Frontal cortex (tissue), 4 donors: Measurements from ENCODE around the gene GMDS. TPM values are rescaled to one million over a fixed set of nuclear protein-coding genes. Genes with fewer than 3 reads are reported as not detected.

Source experiments
- DNase-seq, 2 donors: peaks; one replicate each; pipeline ENCODE4 v3.0.0; 2012; ENCODE audit warnings: low spot score in 2 of 2
- FAIRE-seq: peaks from 2 replicates; lab custom pipeline; 2012; peaks lifted over from hg19 to GRCh38; lab: Jason Lieb, UNC
- total RNA-seq: library from RNA; depleted of rRNA; stranded (reverse); fragments of >200 nt; gene quantifications from one replicate; pipeline ENCODE4 v1.2.3, GENCODE V29; 2014
- donor health status: control.
- donor health status: control.
- donor health status: control.

Gene GMDS
- total RNA-seq, 1 donor from 2014 or later, result 5.3 TPM

DNA sequence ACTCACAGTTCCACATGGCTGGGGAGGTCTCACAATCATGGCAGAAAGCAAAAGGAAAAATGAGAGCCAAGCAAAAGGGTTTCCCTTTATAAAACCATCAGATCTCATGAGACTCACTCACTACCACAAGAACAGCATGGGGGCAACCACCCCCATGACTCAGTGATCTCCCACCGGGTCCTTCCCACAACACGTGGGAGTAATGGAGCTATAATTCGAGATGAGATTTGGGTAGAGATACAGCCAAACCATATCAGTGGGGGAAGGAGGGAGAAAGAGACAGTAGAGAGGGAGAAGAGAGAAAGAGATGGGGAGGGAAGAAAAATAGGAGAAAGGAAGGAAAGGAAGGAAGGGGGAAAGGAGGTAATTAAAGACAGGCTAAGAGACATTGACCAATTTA lies 30.1 kb downstream of the GMDS start:
- no peak for FAIRE-seq
- no peak for DNase-seq

DNA sequence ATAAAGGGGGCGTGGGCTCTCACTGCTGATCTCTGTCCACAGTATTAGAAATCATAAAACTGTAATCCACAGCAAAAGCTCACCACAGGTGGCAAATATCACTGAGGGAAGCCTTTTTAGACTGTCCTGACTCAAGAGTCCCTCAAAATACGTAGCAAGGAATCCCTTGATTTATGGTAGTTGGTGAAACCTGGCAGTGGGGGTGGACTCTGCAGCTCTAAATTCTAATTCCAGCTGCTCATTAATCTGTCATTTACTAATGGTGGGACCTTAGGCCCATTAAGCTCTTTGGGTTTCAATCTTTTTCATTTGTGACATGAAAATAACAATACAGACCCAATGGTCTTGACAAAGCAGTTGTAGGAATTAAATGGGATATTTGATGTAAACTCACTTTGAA lies 32.3 kb downstream of the GMDS start:
- FAIRE-seq (no peak), DNase-seq (no peak)

DNA sequence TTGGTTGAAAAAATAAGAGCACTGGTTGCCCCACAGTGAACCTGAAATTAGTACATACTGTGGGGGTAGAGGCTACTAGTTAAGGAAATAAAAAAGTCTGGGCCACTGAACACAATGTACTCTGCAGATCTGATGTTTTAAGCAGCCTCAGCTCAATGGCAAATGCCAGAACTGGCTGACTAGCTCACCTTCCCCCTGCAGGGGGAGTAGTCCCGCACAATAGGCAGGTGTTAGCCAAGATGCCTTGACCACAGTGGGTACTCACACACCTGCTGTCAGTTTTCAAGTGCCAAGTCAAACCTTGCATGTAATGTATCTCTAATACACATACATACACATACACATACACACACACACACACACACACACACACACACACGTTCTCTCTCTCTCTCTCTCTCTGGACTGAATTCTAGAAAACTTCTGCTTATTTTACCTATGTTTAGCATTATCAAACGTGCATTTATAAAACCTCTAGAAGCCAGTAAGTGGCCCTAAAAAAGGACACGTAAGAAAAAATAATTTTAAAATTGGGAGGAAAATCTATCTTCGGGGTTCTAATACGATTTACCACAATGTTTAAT lies 36.1 kb downstream of the GMDS start:
- FAIRE-seq, result no peak
- DNase-seq, result no peak

DNA sequence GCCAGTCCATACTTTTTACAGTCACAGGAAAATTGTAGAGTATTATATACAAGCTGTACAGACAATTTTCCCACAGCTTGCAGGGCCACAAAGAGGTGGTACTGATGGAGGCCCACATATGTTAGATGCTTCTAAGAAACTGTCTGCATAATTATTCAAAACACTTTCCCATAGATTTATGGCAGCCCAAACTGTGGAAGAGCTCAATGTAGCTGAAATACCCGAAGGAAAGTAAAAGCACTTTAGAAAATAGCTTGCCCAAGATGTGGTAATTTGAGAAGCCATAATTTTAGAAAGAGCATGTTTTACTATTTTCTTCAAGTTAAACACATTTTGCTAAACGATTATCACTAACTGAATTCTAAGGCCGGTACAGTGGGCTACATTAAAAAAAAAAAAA lies 36.9 kb downstream of the GMDS start:
- DNase-seq (no peak), FAIRE-seq (no peak)

- DNase-seq (no peak), FAIRE-seq (no peak)
These were observed 40.0 kb downstream of the GMDS start for GRCh38 chr6:2205396-2205795.

DNA sequence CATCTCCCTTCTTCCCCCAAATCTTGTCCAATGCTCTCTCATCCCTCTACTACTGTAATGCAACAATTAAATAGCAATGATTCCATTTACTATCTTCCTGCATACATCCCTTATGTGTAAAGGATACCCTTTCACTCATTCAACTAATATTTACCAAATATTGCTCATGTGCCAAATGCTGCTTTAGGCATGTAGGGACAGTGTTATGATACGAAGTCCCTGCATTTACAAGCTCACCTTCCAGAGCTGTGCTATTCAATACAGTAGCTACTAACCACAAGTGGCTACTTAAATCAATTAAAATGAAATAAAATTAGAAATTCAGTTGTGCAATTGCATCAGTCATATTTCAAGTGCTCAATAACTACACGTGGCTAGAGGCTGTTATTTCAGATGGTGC lies 41.1 kb downstream of the GMDS start:
- DNase-seq, result no peak
- FAIRE-seq, result no peak

DNA sequence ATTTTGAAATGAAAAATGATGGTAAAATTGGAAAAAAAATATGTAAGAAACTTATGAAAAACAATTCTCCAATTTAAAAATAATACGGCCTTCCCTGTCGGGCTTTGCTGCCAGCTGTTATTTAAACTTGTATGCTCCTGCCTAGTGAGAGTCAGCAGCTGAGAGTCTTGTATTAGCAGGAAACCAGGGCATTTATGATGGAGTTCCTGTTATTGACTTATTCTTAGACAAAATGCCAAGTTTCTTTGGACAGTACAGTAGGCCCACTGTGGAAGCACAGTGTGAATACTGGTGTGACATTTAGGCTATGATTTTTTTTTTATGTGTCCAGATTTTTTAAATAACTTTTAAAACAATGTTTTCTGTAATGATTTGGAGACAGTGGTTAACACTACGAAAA lies 42.1 kb downstream of the GMDS start:
- no peak for DNase-seq
- no peak for FAIRE-seq

GRCh38 chr6:2197984-2198383 lies 47.4 kb downstream of the GMDS start:
- FAIRE-seq (no peak), DNase-seq (no peak)

- DNase-seq (no peak), FAIRE-seq (no peak)
These were observed 48.2 kb downstream of the GMDS start for GRCh38 chr6:2197177-2197671.

- FAIRE-seq, result peak; percentile 33
- peak in 1 of 2 donors; percentile 28 for DNase-seq
These were observed 49.2 kb downstream of the GMDS start for GRCh38 chr6:2196079-2196679.

DNA sequence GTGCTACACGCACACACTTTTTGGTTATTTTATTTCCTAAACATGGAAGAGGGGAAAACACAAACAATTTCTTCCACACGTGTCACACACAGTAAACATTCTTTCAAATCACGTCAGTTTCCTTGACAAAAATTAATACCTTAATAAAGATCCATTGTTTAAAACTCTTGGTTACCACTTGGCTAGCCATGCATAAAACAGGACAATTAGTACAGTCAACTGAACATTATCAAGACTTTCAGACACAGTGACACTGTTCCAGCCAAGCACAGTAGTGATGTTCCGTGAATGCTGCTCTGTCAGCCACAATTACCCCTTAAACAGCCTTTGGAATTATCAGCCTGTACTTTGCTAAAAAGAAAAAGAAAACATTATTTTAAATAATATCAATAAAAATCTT lies 50.8 kb downstream of the GMDS start:
- no peak for FAIRE-seq
- no peak for DNase-seq

DNA sequence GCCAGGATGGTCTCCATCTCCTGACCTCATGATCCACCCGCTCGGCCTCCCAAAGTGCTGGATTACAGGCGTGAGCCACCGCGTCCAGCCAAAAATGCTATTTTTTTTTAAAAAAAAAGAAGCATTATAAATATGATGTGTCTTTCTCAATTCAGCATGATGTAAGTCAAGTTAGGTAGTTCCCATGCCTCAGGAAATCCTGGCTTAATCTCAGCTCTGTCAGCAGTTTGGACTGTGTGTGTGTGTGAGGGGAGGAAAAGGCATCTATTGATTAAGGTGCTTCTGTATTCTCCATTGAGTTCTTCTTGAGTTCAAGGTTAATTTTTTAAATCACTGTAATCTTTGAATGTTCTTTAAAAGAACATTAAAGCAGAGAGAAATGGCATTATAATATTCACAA lies 51.5 kb downstream of the GMDS start:
- FAIRE-seq (no peak), DNase-seq (no peak)

DNA sequence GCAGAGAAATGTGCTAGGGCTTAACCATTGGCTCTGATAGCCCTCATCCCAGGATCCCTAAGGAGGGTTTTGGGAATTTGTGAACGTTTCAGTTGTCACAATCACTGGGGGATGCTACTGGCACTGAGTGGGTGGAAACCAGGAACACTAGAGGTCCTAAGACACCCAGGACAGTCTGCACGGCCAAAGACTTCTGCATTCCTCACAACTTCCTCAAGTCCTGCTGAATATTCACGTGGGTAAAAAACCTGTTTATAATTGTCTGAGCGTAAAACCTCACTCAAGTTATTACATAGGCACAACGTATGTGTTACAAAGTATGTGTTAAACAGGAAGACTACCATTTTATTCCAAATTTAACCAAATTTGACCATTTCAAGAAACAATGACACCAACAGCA lies 52.4 kb downstream of the GMDS start:
- FAIRE-seq (no peak), DNase-seq (no peak)

DNA sequence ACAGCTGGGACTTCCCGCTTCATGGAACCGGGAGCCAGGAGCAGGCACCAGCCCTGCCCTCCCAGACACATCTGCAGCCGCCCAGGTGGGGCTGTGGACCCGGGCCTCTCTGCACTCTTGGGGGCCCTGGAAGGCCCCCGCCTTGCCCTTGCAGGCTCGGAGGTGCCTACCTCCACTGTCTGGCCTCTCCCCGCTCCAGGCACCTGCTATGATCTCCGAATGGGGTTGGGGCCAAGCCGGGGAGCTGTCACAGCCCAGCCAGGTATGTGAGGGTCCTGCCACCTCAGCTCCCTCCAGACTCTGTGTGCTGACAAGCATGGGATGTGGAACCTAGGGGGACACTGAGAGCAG lies 54.0 kb downstream of the GMDS start:
- FAIRE-seq (no peak), DNase-seq (no peak)

DNA sequence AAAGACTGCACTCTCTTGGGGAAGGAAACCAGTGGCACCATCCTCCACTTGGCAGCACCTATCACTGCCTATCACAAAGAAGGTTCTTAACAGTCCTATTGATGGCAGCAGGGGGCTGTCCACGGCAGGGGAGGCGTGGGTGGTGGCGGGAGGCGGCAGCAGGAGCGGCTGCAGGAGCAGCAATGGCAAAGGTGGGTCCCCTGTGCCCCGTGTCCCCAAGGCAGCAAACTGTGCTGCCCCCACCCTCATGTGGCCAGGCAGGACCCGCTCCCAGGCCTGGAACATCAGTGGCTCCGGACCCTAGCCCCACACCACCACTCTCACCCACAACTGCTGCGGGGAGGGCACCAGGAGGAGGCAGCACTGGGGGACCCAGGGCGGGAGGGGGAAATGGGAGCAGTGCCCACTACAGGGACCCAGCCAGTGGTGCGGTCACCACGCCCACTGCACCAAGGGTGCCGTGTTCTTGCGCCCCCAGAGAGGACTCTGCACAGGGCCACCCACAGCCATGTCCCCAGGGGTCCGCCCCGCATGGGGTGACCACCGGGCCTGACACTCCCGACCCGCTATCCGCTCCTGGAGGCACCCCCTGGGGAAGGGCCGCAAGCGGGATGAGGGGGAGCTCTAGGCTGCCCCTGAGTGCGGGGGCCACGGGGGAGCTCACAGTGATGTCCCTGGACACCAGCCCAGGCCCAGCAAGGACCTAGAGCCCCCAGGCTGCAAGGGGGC lies 54.6 kb downstream of the GMDS start:
- no peak for DNase-seq
- no peak for FAIRE-seq

DNA sequence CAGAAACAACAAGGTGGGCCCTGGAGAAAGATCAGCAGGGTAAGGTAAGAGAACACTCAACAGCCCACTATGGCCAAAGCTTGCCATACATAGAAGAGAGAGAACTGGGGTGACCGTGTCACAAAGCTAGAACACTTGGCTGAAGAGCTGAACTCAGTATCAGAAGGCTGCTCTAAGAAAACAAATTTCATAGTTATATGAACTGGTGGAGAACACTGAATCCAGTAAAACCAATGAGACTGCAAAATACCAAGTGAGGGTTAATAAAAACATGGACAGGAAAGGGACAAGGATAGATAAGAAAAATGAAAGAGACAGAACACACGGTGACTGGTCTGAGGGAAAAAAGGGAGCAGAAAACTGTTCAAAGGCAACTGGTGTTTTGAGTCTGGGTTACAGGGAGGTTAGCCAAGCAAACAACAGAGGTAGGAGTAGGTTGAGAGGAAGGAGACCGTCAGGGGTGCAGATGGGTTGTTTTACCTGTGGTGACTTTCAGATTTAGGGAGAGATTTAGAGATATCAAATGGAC lies 56.5 kb downstream of the GMDS start:
- FAIRE-seq (no peak), DNase-seq (no peak)

GRCh38 chr6:2188397-2188796 lies 57.0 kb downstream of the GMDS start:
- no peak for FAIRE-seq
- no peak for DNase-seq

GRCh38 chr6:2187826-2188225 lies 57.6 kb downstream of the GMDS start:
- FAIRE-seq (no peak), DNase-seq (no peak)

- DNase-seq (no peak), FAIRE-seq (no peak)
These were observed 58.9 kb downstream of the GMDS start for GRCh38 chr6:2186516-2186915.

DNA sequence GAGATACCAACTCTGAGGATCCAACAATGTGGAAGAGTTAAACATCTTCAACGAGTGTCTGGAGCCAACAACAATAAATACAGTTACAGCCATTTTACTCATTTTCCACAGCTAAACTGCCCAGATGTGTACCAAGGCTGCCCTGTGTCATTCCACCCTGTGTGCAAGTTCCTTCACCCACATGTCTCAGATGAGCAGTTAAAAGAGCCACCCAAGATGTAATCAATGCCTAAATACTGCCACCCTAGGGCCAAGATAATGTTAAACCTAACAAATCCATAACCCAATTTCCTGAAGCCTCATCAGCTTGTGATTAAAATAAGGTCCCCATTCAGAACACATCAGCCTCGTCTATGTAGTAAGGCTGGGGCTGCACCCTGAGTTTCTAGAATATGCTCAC lies 59.9 kb downstream of the GMDS start:
- FAIRE-seq, result no peak
- DNase-seq, result no peak

GRCh38 chr6:2184700-2185455 lies 60.5 kb downstream of the GMDS start:
- FAIRE-seq, result no peak

More at GRCh38 chr6:2184700-2185455, 60.5 kb downstream of the GMDS start:
- no peak for DNase-seq
